Right lobe of liver (tissue), 6 donors: ENCODE results near the gene ME1. TPM values are rescaled to one million over a fixed set of nuclear protein-coding genes. Genes with fewer than 3 reads are reported as not detected.
"Not testable (repeated sequence)": the region's sequence is repeated elsewhere in the genome, so short reads cannot be mapped to it uniquely, and the experiment has no call there.

Experiments
- ATAC-seq, 4 donors: fragments of 200-7000 bp; cut with Tn5 transposase; one replicate each; pipeline ENCODE4 v1.9.1; 2020; ENCODE audit warnings: mild to moderate bottlenecking in 4 of 4, moderate library complexity in 4 of 4
- DNase-seq, 3 donors: peaks; one replicate each; pipeline ENCODE4 v3.0.0-alpha.2; 2020
- H3K27ac ChIP-seq, 3 donors: fragments of 200-600 bp; one replicate each; pipeline ENCODE4 v1.8.0; 2022
- H3K27me3 ChIP-seq, 2 donors: fragments of 200-600 bp; one replicate each; pipeline ENCODE4 v1.8.0; 2022
- H3K36me3 ChIP-seq, 4 donors: fragments of 200-600 bp; sonication (generic) in 1 of 4; one replicate each; pipeline versions ENCODE4 v1.5.1 to v1.8.0; 2017 to 2022; ENCODE audit warnings: control low read depth in 1 of 4
- H3K4me1 ChIP-seq, 4 donors: fragments of 200-600 bp; sonication (generic) in 1 of 4; one replicate each; pipeline versions ENCODE4 v1.5.1 to v1.8.0; 2017 to 2022; ENCODE audit warnings: control low read depth in 1 of 4
- H3K4me3 ChIP-seq, 3 donors: fragments of 200-600 bp; one replicate each; pipeline ENCODE4 v1.8.0; 2022
- H3K9me3 ChIP-seq, 4 donors: fragments of 200-600 bp; sonication (generic) in 1 of 4; one replicate each; pipeline versions ENCODE4 v1.5.1 to v1.8.0; 2017 to 2022; ENCODE audit warnings: control low read depth in 1 of 4
- CTCF ChIP-seq, 4 donors: fragments of 200-600 bp in 3 of 4; fragments of 450-650 bp in 1 of 4; IDR thresholded peaks; one replicate each; pipeline versions ENCODE4 v1.5.1 to v1.8.0; 2016 to 2022; ENCODE audit warnings: antibody characterized with exemption in 4 of 4, mild to moderate bottlenecking in 2 of 4
- POLR2A ChIP-seq: fragments of 450-650 bp; IDR thresholded peaks from one replicate; pipeline ENCODE4 v1.6.1; 2017; ENCODE audit warnings: antibody characterized with exemption, mild to moderate bottlenecking
- WGBS: methylation state at CpG from one replicate; pipeline ENCODE4 v1.1.6; 2018; ENCODE audit warnings: low coverage, low lambda C conversion rate; ENCODE audit not compliant: insufficient coverage; ENCODE audit errors: missing lambda C conversion rate; 5-methylcytosine and 5-hydroxymethylcytosine counted together
- intact Hi-C, 2 donors: fragments of 100-400 bp; cut with DNase I; formaldehyde crosslinking; loops; one replicate each; pipeline versions ENCODE4 v1.11.2 to v1.14.1; 2022
- total RNA-seq, 6 experiments: library from RNA; depleted of rRNA in 2 of 6; stranded (reverse); fragments of >200 nt in 2 of 6; fragmentation: NEBNext Ultra II Directional in 3 of 6; extraction: Animal tissue kit (Norgen Biotek cat#: 25700) in 3 of 6; gene quantifications; one replicate each; pipeline versions ENCODE4 v1.1.0 to v1.2.4, GENCODE V29; 2016 to 2023
- donor health status: DM: no; HTN: yes; CAD: no.
- donor health status: DM: no; HTN: no; CAD: no.
- donor health status: DM: no; HTN: no; CAD: no.
- donor health status: DM: no; HTN: yes; CAD: no.
- donor health status: DM: no; HTN: yes; CAD: no.

The ME1 gene
- total RNA-seq, 6 experiments from 2014 or later = 10.1 to 18.2 (median 13.3) TPM

GRCh38 chr6:83359638-83360037 is 71.2 kb downstream of the ME1 start:
- Histone ChIP-seq H3K27me3 (no peaks in the 10 kb centered on the region), H3K27ac (no peak overlapping the region), H3K36me3 (no peaks in the 10 kb centered on the region), H3K9me3 (no peaks in the 10 kb centered on the region), H3K4me3 (no peak overlapping the region), H3K4me1 (no peaks in the 10 kb centered on the region)
- intact Hi-C loops = no loop called here
- ATAC-seq (no peak), DNase-seq (no peak)
- TF ChIP-seq POLR2A (no peak), CTCF (IDR thresholded peaks at IDR 0.05) (no peak)
- 100% methylated on average over 3 of the region's 3 CpGs for WGBS

GRCh38 chr6:83354747-83355146 is 76.1 kb downstream of the ME1 start:
- TF ChIP-seq CTCF (IDR thresholded peaks at IDR 0.05) = no peak
- TF ChIP-seq POLR2A = no peak
- no peaks in the 10 kb centered on the region for H3K9me3 ChIP-seq
- ATAC-seq (no peak), DNase-seq (no peak)
- intact Hi-C loops = no loop called here
- 90% methylated on average over 1 of the region's 1 CpG for WGBS
- no peaks in the 10 kb centered on the region for H3K4me1 ChIP-seq
- H3K27me3 ChIP-seq = no peaks in the 10 kb centered on the region
- H3K36me3 ChIP-seq = no peaks in the 10 kb centered on the region
- no peak overlapping the region for H3K27ac ChIP-seq
- no peak overlapping the region for H3K4me3 ChIP-seq

GRCh38 chr6:83352424-83353061 is 78.3 kb downstream of the ME1 start:
- no peaks in the 10 kb centered on the region for H3K36me3 ChIP-seq
- no peak overlapping the region for H3K27ac ChIP-seq
- no peak for DNase-seq
- H3K4me3 ChIP-seq = no peak overlapping the region
- ATAC-seq = no peak
- no peaks in the 10 kb centered on the region for H3K27me3 ChIP-seq
- intact Hi-C loops = no loop called here
- 67% methylated on average over 3 of the region's 3 CpGs for WGBS
- TF ChIP-seq CTCF (IDR thresholded peaks at IDR 0.05) = no peak
- TF ChIP-seq POLR2A = no peak
- no peaks in the 10 kb centered on the region for H3K4me1 ChIP-seq
- H3K9me3 ChIP-seq = no peaks in the 10 kb centered on the region

- TF ChIP-seq POLR2A (no peak), CTCF (IDR thresholded peaks at IDR 0.05) (no peak)
- ATAC-seq (no peak), DNase-seq (no peak)
- Histone ChIP-seq H3K27me3 (no peaks in the 10 kb centered on the region), H3K36me3 (peaks cover 0 to 5% (median 0%) of the 10 kb centered on the region in 4 donors), H3K27ac (no peak overlapping the region), H3K4me1 (no peaks in the 10 kb centered on the region), H3K4me3 (no peak overlapping the region), H3K9me3 (no peaks in the 10 kb centered on the region)
- intact Hi-C loops = no loop called here
- 84% methylated on average over 3 of the region's 3 CpGs for WGBS
Observed at GRCh38 chr6:83343121-83343520, 87.7 kb downstream of the ME1 start.

GRCh38 chr6:83341765-83342164 is 89.1 kb downstream of the ME1 start:
- Histone ChIP-seq H3K4me3 (no peak overlapping the region), H3K4me1 (no peaks in the 10 kb centered on the region), H3K27me3 (no peaks in the 10 kb centered on the region), H3K36me3 (peaks cover 0 to 5% (median 0%) of the 10 kb centered on the region in 4 donors), H3K27ac (no peak overlapping the region), H3K9me3 (no peaks in the 10 kb centered on the region)
- DNase-seq (no peak), ATAC-seq (no peak)
- 83% methylated on average over 2 of the region's 2 CpGs for WGBS
- no peak for TF ChIP-seq CTCF (IDR thresholded peaks at IDR 0.05)
- TF ChIP-seq POLR2A = no peak
- intact Hi-C loops = no loop called here

GRCh38 chr6:83333916-83334315 is 96.9 kb downstream of the ME1 start:
- H3K4me1 ChIP-seq, H3K4me3 ChIP-seq, H3K36me3 ChIP-seq, DNase-seq, intact Hi-C loops, H3K9me3 ChIP-seq, H3K27ac ChIP-seq, ATAC-seq, H3K27me3 ChIP-seq: not testable (repeated sequence)
- WGBS = 95% methylated on average over 4 of the region's 24 CpGs
